NCI-H146 treated with DMSO at 0.1 percent for 48 hours (cell line): ENCODE data around the gene ARL11.
"Not testable (repeated sequence)": the region's sequence is repeated elsewhere in the genome, so short reads cannot be mapped to it uniquely, and the experiment has no call there.

Experiments
- DNase-seq: peaks from one replicate; lab custom pipeline; 2025; ENCODE audit not compliant: unreplicated experiment; lab: John Stamatoyannopoulos, UW

The ARL11 gene

GRCh38 chr13:49627831-49628652, at the start of gene ARL11:
Gene ARL11 (plus strand): TSS chr13:49628507. CDS start chr13:49630448, 1,941 bp downstream.
- peak; percentile 79 for DNase-seq

GRCh38 chr13:49579501-49579900, 48.8 kb upstream of the ARL11 start:
- DNase-seq = no peak

- no peak for DNase-seq
These were observed 47.2 kb upstream of the ARL11 start for GRCh38 chr13:49580980-49581680.

GRCh38 chr13:49584771-49585182, 43.5 kb upstream of the ARL11 start:
- peak; percentile 33 for DNase-seq

GRCh38 chr13:49585220-49586157, 42.8 kb upstream of the ARL11 start, which contains the start of gene RCBTB1:
Gene RCBTB1 (minus strand): TSS chr13:49585558. CDS start chr13:49567279, 18,279 bp downstream.
- peak; percentile 71 for DNase-seq

- no peak for DNase-seq
These were observed 41.6 kb upstream of the ARL11 start for GRCh38 chr13:49586717-49587116.

GRCh38 chr13:49587311-49587847, 40.9 kb upstream of the ARL11 start:
- DNase-seq = no peak

- not testable (repeated sequence) for DNase-seq
These were observed 37.6 kb upstream of the ARL11 start for GRCh38 chr13:49590714-49591113.

- not testable (repeated sequence) for DNase-seq
These were observed 34.4 kb upstream of the ARL11 start for GRCh38 chr13:49593876-49594275.

GRCh38 chr13:49594576-49594975, 33.7 kb upstream of the ARL11 start:
- DNase-seq = no peak

- DNase-seq = no peak
These were observed 32.1 kb upstream of the ARL11 start for GRCh38 chr13:49596221-49596620.

GRCh38 chr13:49597043-49597641, 31.2 kb upstream of the ARL11 start:
- DNase-seq = no peak

- DNase-seq = no peak
These were observed 26.3 kb upstream of the ARL11 start for GRCh38 chr13:49602005-49602404.

GRCh38 chr13:49602615-49603014, 25.7 kb upstream of the ARL11 start:
- DNase-seq = peak; percentile 57

GRCh38 chr13:49604570-49604969, 23.7 kb upstream of the ARL11 start:
- DNase-seq = no peak

- peak; percentile 88 for DNase-seq
These were observed 21.3 kb upstream of the ARL11 start for GRCh38 chr13:49606747-49607648.

- DNase-seq = no peak
These were observed 20.5 kb upstream of the ARL11 start for GRCh38 chr13:49607761-49608160.

GRCh38 chr13:49608651-49609331, 19.5 kb upstream of the ARL11 start:
- DNase-seq = no peak

GRCh38 chr13:49610176-49610575, 18.1 kb upstream of the ARL11 start:
- no peak for DNase-seq
